Measurements from ENCODE around the gene NOL9. TPM values are rescaled to one million over a fixed set of nuclear protein-coding genes. Genes with fewer than 3 reads are reported as not detected.

The NOL9 gene
- total and polyA plus RNA-seq, 9 of the 15 experiments (the other 6 are each of a cell fraction or from before 2014, with no cell fraction given), result 5.6 to 76.5 (median 47.3) TPM

- TF ChIP-seq IRF1 (CRISPR knock-in tag; IDR thresholded peaks at IDR 0.05; ENCODE audit: borderline replicate concordance) (no peak), CHD2 (IDR thresholded peaks at IDR 0.05; ENCODE audit: low read depth, low read length) (no peak), ZNF778 (CRISPR knock-in tag; IDR thresholded peaks at IDR 0.05) (no peak), CEBPB (tag; IDR thresholded peaks at IDR 0.05) (no peak), NFIX (CRISPR knock-in tag; IDR thresholded peaks at IDR 0.05; ENCODE audit: low read depth) (peak; percentile 3; the same call in 1 of the 2 replicates), NKRF (IDR thresholded peaks at IDR 0.05; ENCODE audit: borderline replicate concordance) (peak; percentile 93), CREB3 (tag; conservative IDR thresholded peaks at IDR 0.05; ENCODE audit: low read depth) (0 out of 2 replicates have a peak, but pooled peaks have one; percentile 24), MAFG (tag; conservative IDR thresholded peaks at IDR 0.05) (peak; percentile 96), ZNF57 (CRISPR knock-in tag; IDR thresholded peaks at IDR 0.05) (no peak), GABPA (tag; conservative IDR thresholded peaks at IDR 0.05; ENCODE audit: low read depth) (peak; percentile 12; the same call in 1 of the 2 replicates), ZNF511 (CRISPR knock-in tag; IDR thresholded peaks at IDR 0.05) (no peak), ZNF79 (CRISPR knock-in tag; IDR thresholded peaks at IDR 0.05; ENCODE audit: low read depth) (no peak), THAP7 (CRISPR knock-in tag; IDR thresholded peaks at IDR 0.05) (no peak), FOXP1 (CRISPR knock-in tag; IDR thresholded peaks at IDR 0.05) (peak; percentile 89; the same call in 1 of the 2 replicates), ELF1 (tag; IDR thresholded peaks at IDR 0.05) (no peak), HBP1 (CRISPR knock-in tag; IDR thresholded peaks at IDR 0.05) (no peak), ZNF449 (CRISPR knock-in tag; IDR thresholded peaks at IDR 0.05) (no peak), FOS (IDR thresholded peaks at IDR 0.05; ENCODE audit: extremely low read depth, insufficient read length) (no peak), GATAD2B (IDR thresholded peaks at IDR 0.05; ENCODE audit: borderline replicate concordance) (no peak)
Observed at GRCh38 chr1:6601049-6601922, 47.0 kb upstream of the NOL9 start (continued).
